Measurements from ENCODE around the gene HOXB4. TPM values are rescaled to one million over a fixed set of nuclear protein-coding genes. Genes with fewer than 3 reads are reported as not detected.

The HOXB4 gene
- total and polyA plus RNA-seq, 10 of the 15 experiments (the other 5 are each of a cell fraction or from before 2014, with no cell fraction given), result 0.35 to 5.8 (median 3.0) TPM

DNA sequence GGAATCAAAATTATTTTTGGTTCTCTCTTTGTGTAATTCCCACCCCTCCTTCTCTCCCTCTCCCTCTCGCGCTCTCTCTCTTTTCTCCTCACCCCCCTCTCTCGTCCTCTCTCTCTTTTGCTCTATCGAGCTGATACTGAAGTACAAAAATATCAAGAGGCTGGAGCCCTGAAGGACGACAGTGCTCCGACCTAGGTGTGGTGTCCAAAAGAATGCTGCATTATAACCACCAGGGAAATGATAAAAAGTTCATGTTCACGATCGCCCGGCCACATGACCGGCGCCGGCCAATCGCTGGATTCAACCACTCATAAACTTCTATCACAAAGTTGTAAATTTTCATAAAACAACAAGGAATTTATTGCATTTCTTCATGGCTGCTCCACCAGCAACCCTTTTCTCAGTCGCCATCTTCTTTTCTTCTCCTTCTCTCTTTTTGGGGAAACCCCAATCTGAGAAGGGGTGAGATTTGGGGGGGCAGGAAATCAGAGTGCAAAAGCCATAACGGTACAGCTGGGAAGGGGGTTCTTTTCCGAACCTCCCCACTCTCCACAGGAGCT is 26.7 kb upstream of the HOXB4 start, which contains the start of gene HOXB6:
HOXB6 (minus strand) TSS at position 217 of the 560 bp plus-strand sequence. CDS start 6,836 bp downstream, outside the sequence.
- no TSS peak for BruUV-seq (replicated peaks)
- Histone ChIP-seq H3K79me2 (ENCODE audit: control insufficient read depth, insufficient read depth, low read length) (no peaks in the 10 kb centered on the region), H3K4me2 (ENCODE audit: control insufficient read depth, insufficient read depth) (no peak within 1 kb of the TSS), H3K9ac (ENCODE audit: control insufficient read depth, insufficient read depth, low read length) (no peak within 1 kb of the TSS), H3K36me3 (ENCODE audit: control insufficient read depth in 2 of 2, insufficient read depth in 2 of 2, low read length in 1 of 2) (no peaks in the 10 kb centered on the region), H3K4me1 (ENCODE audit: control insufficient read depth, insufficient read depth, low read length) (peaks cover 3% of the 10 kb centered on the region), H3K9me3 (replicated peaks; ENCODE audit: control insufficient read depth, insufficient read depth, low read length) (no peaks in the 10 kb centered on the region), H4K20me1 (ENCODE audit: control insufficient read depth, insufficient read depth) (no peaks in the 10 kb centered on the region), H3K27me3 (replicated peaks in 1 of 2; ENCODE audit: control insufficient read depth in 2 of 2, insufficient read depth in 2 of 2, low read length in 1 of 2) (peaks cover 9 to 13% of the 10 kb centered on the region in 2 experiments), H3K4me3 (no peak within 1 kb of the TSS), H3K27ac (ENCODE audit: control insufficient read depth, insufficient read depth) (no peak within 1 kb of the TSS), H2AFZ (ENCODE audit: control insufficient read depth, low read depth, low read length) (no peak within 1 kb of the TSS)
- no peak for TF ChIP-seq POLR2AphosphoS2 (IDR thresholded peaks at IDR 0.05; ENCODE audit: low read depth, low read length)
- TF ChIP-seq NFYB (IDR thresholded peaks at IDR 0.05; ENCODE audit: insufficient read depth, low read depth, low read length), result 0 out of 2 replicates have a peak, but pooled peaks have one; percentile 7
- TF ChIP-seq ATF7 (IDR thresholded peaks at IDR 0.05; ENCODE audit: low read depth), result no peak
- ChIA-PET RAD21 (ENCODE audit: unreplicated experiment) (interaction anchor here (0.6 kb wide), 1 partner anchor 13 kb away, joined by 3 read pairs; no protein-coding TSS in a partner anchor), CTCF (interaction anchor here (2.3 kb wide), 1 partner anchor 346 kb away, joined by 6 read pairs; no protein-coding TSS in a partner anchor), POLR2A (interaction anchor here (0.7 kb wide), 1 partner anchor 865 kb away, joined by 6 read pairs; no protein-coding TSS in a partner anchor), SMC1A (ENCODE audit: uncharacterized antibody, unreplicated experiment) (interaction anchor here (0.6 to 0.8 kb wide), 2 partner anchors 8 to 1689 kb away, joined by 3 read pairs; no protein-coding TSS in a partner anchor)
- in situ Hi-C loops (cut with MboI), result no loop called here
- FAIRE-seq, result no peak
- DNase-seq (ENCODE audit: low read depth, low spot score), result no peak
- 1% methylated on average over 16 of the region's 16 CpGs for WGBS (ENCODE audit: insufficient coverage, insufficient replicate concordance, low lambda C conversion rate, missing lambda C conversion rate)
- intact Hi-C loops (cut with micrococcal nuclease; ENCODE audit: unreplicated experiment), result no loop called here
- ATAC-seq, result no peak

DNA sequence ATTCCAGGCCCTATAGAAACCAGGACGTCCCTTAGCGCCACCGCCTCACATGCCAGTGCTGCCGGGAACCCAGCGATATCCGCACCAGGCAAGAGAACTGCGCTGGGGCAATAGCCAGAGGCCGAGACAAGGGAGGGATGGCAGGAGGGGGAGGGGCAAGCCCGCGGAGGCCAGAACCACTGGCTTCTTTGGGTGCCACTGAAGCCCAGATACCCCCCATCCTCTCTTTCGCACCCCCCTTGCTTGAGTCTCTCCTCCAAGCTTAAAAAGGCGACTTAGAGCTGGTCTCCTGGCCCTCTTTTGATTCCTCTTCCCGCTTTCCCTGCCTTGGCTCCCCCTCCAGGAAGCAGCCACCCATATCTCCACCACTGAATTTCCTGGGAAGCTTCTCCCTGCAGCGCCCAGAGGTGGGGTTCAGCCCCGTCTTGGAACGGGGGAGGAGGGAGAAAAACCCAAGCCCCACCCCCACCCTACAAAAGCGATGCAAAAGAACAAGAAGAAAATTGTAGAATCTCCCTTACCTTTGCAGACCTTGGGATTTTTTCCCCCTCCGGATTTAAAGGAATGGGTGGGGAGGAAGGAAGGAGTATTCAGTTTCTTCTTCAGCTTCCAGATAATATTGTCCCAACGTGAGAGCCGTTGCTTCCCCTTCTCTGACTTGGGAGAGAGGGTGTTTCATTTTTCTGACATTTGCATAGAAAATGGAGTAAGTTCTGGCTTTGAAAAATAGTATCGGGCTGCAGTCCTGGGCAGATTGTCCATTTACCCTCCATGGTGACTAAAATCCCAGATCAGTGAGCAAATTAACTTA is 26.0 kb upstream of the HOXB4 start:
- Histone ChIP-seq H3K4me1 (ENCODE audit: control insufficient read depth, insufficient read depth, low read length) (no peaks in the 10 kb centered on the region), H3K79me2 (ENCODE audit: control insufficient read depth, insufficient read depth, low read length) (no peaks in the 10 kb centered on the region), H4K20me1 (ENCODE audit: control insufficient read depth, insufficient read depth) (no peaks in the 10 kb centered on the region), H3K9me3 (replicated peaks; ENCODE audit: control insufficient read depth, insufficient read depth, low read length) (no peaks in the 10 kb centered on the region), H3K4me2 (ENCODE audit: control insufficient read depth, insufficient read depth) (no peak overlapping the region), H3K4me3 (no peak overlapping the region), H2AFZ (ENCODE audit: control insufficient read depth, low read depth, low read length) (no peak overlapping the region), H3K36me3 (ENCODE audit: control insufficient read depth in 2 of 2, insufficient read depth in 2 of 2, low read length in 1 of 2) (no peaks in the 10 kb centered on the region), H3K27me3 (replicated peaks in 1 of 2; ENCODE audit: control insufficient read depth in 2 of 2, insufficient read depth in 2 of 2, low read length in 1 of 2) (peaks cover 12 to 17% of the 10 kb centered on the region in 2 experiments), H3K9ac (ENCODE audit: control insufficient read depth, insufficient read depth, low read length) (no peak overlapping the region), H3K27ac (ENCODE audit: control insufficient read depth, insufficient read depth) (no peak overlapping the region)
- intact Hi-C loops (cut with micrococcal nuclease; ENCODE audit: unreplicated experiment) (no loop called here), in situ Hi-C loops (cut with MboI) (no loop called here)
- DNase-seq (ENCODE audit: low read depth, low spot score) (no peak), ATAC-seq (no peak), FAIRE-seq (no peak)
- SMC1A ChIA-PET (ENCODE audit: uncharacterized antibody, unreplicated experiment), result interaction anchor here (0.8 kb wide), 1 partner anchor 9 kb away, joined by 3 read pairs; no protein-coding TSS in a partner anchor
- TF ChIP-seq FOXK2 (IDR thresholded peaks at IDR 0.05) (no peak), EED (IDR thresholded peaks at IDR 0.05; ENCODE audit: low read depth) (no peak)
- no TSS peak for BruUV-seq (replicated peaks)
- RAD21 ChIA-PET (ENCODE audit: unreplicated experiment), result interaction anchor here (0.6 kb wide), 1 partner anchor 14 kb away, joined by 3 read pairs; no protein-coding TSS in a partner anchor
- POLR2A ChIA-PET, result interaction anchor here (0.7 kb wide), 1 partner anchor 866 kb away, joined by 6 read pairs; no protein-coding TSS in a partner anchor
- CTCF ChIA-PET, result interaction anchor here (0.6 to 2.3 kb wide), 2 partner anchors 234 to 345 kb away, joined by 4 to 6 read pairs; no protein-coding TSS in a partner anchor
- whole genome bisulfite sequencing (ENCODE audit: insufficient coverage, insufficient replicate concordance, low lambda C conversion rate, missing lambda C conversion rate), result 11% methylated on average over 21 of the region's 21 CpGs

All from GM12878 (cell line).